ENCODE data around the gene SOCS6. TPM values are rescaled to one million over a fixed set of nuclear protein-coding genes. Genes with fewer than 3 reads are reported as not detected.

Gene SOCS6
- total RNA-seq, 1 donor from 2014 or later, result 12.3 TPM

DNA sequence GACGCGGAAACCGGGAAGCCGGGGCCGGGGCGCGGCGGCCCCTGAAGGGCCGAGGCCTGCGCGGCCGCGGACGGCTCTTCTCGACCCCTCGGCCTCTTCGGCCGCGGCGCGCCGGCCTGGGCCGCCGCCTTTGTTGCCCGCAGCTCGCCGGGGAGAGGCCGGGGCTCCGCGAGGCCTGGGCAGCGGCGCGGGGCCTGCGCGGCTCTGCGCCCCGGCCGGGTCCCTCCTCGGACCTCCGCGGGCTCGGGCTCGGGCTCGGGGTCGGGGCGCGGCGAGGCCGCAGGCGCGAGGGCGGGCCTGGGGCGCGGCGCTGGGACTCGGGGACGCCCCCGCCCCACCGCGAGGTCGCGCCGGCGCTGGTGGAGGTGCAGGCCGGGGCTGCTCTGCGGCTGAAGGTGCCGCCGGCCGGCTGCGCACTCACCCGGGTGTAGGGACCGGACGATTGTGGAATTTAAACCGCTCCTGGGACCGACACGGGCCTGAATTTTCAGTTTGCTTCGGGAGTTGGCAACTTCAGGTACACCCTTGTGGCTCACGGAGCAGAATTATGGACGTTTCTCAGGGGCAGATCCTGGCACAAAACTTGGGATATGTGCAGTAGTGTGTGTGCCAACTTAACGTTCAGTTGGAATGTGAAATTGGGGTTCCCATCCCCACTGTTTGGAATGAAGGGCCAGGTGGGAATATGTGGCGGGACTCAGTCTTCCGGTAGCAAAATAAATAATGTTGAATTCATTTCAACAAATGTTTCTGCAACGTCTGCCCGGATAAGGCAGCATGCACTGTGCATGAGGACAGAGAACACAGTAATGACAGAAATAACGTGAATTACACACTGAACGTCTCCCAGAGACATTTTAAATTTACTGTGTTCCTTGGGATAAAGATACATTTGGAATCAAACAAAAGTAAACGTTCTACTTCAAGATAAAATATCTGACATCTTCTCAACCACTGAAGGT is 787 bp downstream of the SOCS6 start:
- DNase-seq (ENCODE audit: low read depth), result no peak
- TF ChIP-seq, protein P1, sequence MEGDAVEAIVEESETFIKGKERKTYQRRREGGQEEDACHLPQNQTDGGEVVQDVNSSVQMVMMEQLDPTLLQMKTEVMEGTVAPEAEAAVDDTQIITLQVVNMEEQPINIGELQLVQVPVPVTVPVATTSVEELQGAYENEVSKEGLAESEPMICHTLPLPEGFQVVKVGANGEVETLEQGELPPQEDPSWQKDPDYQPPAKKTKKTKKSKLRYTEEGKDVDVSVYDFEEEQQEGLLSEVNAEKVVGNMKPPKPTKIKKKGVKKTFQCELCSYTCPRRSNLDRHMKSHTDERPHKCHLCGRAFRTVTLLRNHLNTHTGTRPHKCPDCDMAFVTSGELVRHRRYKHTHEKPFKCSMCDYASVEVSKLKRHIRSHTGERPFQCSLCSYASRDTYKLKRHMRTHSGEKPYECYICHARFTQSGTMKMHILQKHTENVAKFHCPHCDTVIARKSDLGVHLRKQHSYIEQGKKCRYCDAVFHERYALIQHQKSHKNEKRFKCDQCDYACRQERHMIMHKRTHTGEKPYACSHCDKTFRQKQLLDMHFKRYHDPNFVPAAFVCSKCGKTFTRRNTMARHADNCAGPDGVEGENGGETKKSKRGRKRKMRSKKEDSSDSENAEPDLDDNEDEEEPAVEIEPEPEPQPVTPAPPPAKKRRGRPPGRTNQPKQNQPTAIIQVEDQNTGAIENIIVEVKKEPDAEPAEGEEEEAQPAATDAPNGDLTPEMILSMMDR (conservative IDR thresholded peaks at IDR 0.05; ENCODE audit: low read depth, low read length), result no peak

DNA sequence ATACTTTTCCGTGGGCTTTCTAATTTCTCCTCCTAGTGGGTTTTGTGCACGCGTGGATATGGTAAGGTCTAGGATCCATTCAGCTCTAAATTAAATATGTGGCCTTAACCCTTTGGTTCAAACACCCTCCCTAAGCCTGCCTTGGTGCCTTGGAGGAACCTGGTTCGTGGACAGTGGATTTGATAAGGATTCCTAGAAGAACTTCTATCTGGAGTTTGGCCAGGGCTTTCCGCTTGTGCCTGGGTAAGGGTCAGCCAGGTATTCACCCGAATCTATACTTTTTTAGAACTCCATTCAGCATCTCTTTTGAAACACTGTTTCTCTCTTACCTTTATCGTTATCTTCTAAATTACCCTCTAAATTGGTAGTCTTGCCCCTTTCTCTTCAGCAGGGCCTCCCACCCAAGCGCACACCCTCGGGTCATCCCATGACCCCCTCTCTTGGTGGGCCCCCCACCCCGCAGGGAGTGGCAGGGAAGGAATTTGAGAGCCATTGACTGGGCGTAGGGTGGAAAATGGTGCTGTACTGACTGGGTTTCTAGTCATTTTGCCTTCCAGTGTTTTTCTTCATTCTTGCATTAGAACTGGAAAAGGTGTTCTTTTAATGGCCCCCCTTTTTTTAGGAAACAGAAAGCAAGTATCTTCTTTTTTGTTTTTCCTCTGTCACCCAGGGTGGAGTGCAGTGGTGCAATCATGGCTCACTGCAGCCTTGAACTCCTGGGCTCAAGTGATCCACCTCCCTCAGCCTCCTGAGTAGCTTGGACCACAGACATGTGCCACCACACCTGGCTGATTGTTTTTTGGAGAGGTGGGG is 1.8 kb downstream of the SOCS6 start:
- peak overlapping the region; percentile 87 for H3K4me3 ChIP-seq (ENCODE audit: low read depth, low read length)
- TF ChIP-seq, protein P1 (conservative IDR thresholded peaks at IDR 0.05; ENCODE audit: low read depth, low read length), result no peak
- DNase-seq (ENCODE audit: low read depth), result no peak

More for the DNA sequence above, 787 bp downstream of the SOCS6 start:
- H3K4me3 ChIP-seq (ENCODE audit: low read depth, low read length), result peak overlapping the region; percentile 87

DNA sequence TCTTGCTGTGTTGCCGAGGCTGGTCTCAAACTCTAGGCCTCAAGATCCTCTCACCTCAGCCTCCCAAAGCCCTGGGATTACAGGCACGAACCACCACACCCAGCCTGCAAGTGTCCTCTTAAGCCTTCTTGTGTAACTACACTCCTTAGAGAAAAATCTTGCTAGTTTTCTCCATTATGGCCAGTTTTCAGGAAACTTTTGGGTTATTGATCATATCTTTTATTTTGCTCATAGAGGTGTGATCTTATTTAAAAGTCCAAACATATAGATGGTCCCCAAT is 2.4 kb downstream of the SOCS6 start:
- TF ChIP-seq, protein P1 (conservative IDR thresholded peaks at IDR 0.05; ENCODE audit: low read depth, low read length), result no peak
- peak overlapping the region; percentile 87 for H3K4me3 ChIP-seq (ENCODE audit: low read depth, low read length)
- no peak for DNase-seq (ENCODE audit: low read depth)

DNA sequence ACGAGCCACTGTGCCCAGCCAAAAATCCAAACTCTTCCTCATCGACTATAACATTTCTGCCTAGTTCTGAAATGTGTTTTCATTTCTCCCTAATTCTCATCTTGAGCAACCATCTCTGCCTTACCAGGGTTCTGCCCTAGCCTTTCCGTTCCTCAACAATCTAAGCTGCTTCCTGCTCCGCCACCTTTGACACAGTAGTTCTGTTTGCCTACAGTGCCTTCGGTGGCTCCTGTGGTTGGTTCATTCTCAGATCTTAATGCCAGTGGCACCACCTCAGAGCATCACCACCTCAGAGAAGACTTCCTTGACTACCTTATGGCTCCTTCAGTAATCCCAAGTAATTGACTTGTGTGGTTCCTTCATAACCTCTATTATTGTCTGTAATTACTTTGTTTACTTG is 3.8 kb downstream of the SOCS6 start:
- TF ChIP-seq, protein P1 (conservative IDR thresholded peaks at IDR 0.05; ENCODE audit: low read depth, low read length), result no peak
- no peak for DNase-seq (ENCODE audit: low read depth)
- H3K4me3 ChIP-seq (ENCODE audit: low read depth, low read length), result no peak overlapping the region

DNA sequence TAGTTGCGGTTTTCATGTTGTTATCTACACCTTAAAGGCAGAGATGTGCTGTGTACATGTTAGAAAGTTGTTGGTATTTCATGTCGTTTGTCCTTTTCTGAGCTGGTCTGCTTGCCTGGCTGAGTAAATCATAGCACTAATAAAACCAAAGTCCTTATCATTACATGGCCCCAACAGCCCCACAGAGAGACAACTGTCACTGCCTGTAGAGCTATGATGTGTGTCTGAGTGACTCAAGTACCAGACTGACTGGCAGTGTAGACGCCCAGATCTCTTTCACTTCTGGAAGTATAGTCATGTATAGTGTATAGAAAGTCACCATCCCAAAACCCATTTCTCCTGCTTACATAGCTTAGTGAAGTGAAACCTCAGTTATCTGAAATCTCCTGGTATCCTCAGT is 4.3 kb downstream of the SOCS6 start:
- TF ChIP-seq, protein P1 (conservative IDR thresholded peaks at IDR 0.05; ENCODE audit: low read depth, low read length), result no peak
- no peak for DNase-seq (ENCODE audit: low read depth)
- no peak overlapping the region for H3K4me3 ChIP-seq (ENCODE audit: low read depth, low read length)

DNA sequence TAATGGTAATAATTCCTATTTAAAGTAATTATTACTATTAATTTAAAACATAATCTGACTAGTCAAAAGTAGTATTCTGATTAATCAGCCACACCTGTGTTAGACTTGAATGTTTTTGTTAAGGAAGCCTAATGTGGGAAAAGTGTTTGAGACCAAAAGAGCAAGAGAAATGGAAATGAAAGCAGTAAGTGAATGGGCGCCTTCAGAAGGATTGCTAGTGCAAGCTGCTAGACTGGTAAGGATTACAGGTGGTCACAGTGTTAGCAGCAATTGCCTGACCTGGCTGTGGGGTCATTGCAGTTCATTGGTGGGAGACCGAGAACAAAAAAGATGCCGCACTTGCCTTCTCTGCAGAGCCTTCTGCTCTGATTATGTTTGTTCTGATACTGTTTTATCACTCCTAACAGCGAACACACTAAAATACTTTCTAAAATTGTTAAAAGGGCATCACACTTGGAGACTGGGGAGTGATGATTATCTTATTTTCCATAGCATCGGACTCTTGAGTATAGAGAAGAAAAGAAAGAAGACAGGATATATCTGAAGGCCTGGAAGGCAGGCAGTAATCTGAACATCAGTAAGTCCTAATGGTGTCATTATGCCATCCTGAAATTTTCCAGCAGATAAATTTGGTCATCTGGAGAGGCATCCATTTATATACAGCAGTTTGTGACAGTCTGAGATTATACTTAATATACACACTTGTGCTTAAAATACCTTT is 5.8 kb downstream of the SOCS6 start:
- TF ChIP-seq, protein P1 (conservative IDR thresholded peaks at IDR 0.05; ENCODE audit: low read depth, low read length), result no peak
- no peak for DNase-seq (ENCODE audit: low read depth)
- H3K4me3 ChIP-seq (ENCODE audit: low read depth, low read length), result no peak overlapping the region

Data from epithelial cell of proximal tubule (primary cell).